ENCODE results near the gene GSC2.

The GSC2 gene

GRCh38 chr22:19149991-19150390 is at the start of gene GSC2:
GSC2 (minus strand) TSS chr22:19150292; CDS start chr22:19150283, 9 bp downstream.
- H3K4me3 ChIP-seq (ENCODE audit: low read depth, low read length): no peak within 1 kb of the TSS
- no peak for TF ChIP-seq CTCF (IDR thresholded peaks at IDR 0.05; ENCODE audit: low read depth, low read length, missing control alignments)
- no peak for DNase-seq (ENCODE audit: low read depth)
- in situ Hi-C loops (cut with HindIII; ENCODE audit: low sequenced_read_pairs): no loop called here

- in situ Hi-C loops (cut with HindIII; ENCODE audit: low sequenced_read_pairs): no loop called here
- DNase-seq (ENCODE audit: low read depth): no peak
- no peak for TF ChIP-seq CTCF (IDR thresholded peaks at IDR 0.05; ENCODE audit: low read depth, low read length, missing control alignments)
- H3K4me3 ChIP-seq (ENCODE audit: low read depth, low read length): no peak overlapping the region
These were observed 49.4 kb upstream of the GSC2 start for GRCh38 chr22:19199479-19199878.

GRCh38 chr22:19197997-19198865 is 48.1 kb upstream of the GSC2 start:
- DNase-seq (ENCODE audit: low read depth): no peak
- in situ Hi-C loops (cut with HindIII; ENCODE audit: low sequenced_read_pairs): no loop called here
- TF ChIP-seq CTCF (IDR thresholded peaks at IDR 0.05; ENCODE audit: low read depth, low read length, missing control alignments): no peak

GRCh38 chr22:19196841-19197612 is 46.9 kb upstream of the GSC2 start:
- DNase-seq (ENCODE audit: low read depth): no peak
- H3K4me3 ChIP-seq (ENCODE audit: low read depth, low read length): no peak overlapping the region
- TF ChIP-seq CTCF (IDR thresholded peaks at IDR 0.05; ENCODE audit: low read depth, low read length, missing control alignments): no peak
- in situ Hi-C loops (cut with HindIII; ENCODE audit: low sequenced_read_pairs): no loop called here

More at GRCh38 chr22:19197997-19198865, 48.1 kb upstream of the GSC2 start:
- no peak overlapping the region for H3K4me3 ChIP-seq (ENCODE audit: low read depth, low read length)

- DNase-seq (ENCODE audit: low read depth): no peak
- no peak overlapping the region for H3K4me3 ChIP-seq (ENCODE audit: low read depth, low read length)
- TF ChIP-seq CTCF (IDR thresholded peaks at IDR 0.05; ENCODE audit: low read depth, low read length, missing control alignments): no peak
- in situ Hi-C loops (cut with HindIII; ENCODE audit: low sequenced_read_pairs): no loop called here
These were observed 46.0 kb upstream of the GSC2 start for GRCh38 chr22:19195796-19196731.

Data from astrocyte of the cerebellum (primary cell).